ENCODE measurements around the gene BOD1. TPM values are rescaled to one million over a fixed set of nuclear protein-coding genes. Genes with fewer than 3 reads are reported as not detected.

Gene BOD1
- total RNA-seq, 4 donors from 2014 or later, result 101 to 157 (median 117) TPM

DNA sequence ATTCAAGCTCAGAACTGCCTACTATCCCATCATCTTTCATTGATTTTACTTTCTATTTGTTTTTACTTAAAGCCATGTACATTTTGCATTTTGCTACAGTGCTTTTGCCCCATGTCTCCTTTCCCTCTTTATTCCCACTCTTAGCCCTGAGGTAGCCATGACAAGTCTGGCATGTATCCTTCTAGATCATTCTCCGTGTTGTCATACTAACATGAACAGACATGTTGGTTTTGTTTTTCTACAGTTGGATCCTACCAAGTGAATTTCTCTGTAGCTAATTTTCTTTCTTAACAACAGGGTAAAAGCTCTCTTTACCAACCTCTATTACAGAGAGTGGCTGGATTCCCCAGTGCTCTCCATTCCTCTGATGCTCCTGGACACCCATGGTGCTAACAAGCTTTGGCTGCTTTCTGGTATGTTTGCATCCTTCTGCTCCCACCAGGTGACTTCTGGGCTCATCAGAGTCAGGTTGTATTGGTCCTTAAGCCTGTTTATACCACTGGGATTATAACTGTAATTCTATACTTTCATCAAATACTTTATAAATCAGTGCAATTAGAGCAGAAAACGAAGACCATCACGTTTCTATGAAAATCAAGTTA is 38.8 kb upstream of the BOD1 start:
- Histone ChIP-seq H3K4me1 (peaks cover 10 to 11% of the 10 kb centered on the region in 2 donors), H3K9me3 (no peaks in the 10 kb centered on the region), H3K27me3 (no peaks in the 10 kb centered on the region), H3K36me3 (no peaks in the 10 kb centered on the region), H3K4me3 (no peak overlapping the region), H3K27ac (no peak overlapping the region)
- DNase-seq, result no peak
- no peak for TF ChIP-seq POLR2A (IDR thresholded peaks at IDR 0.05)
- TF ChIP-seq, protein P1, sequence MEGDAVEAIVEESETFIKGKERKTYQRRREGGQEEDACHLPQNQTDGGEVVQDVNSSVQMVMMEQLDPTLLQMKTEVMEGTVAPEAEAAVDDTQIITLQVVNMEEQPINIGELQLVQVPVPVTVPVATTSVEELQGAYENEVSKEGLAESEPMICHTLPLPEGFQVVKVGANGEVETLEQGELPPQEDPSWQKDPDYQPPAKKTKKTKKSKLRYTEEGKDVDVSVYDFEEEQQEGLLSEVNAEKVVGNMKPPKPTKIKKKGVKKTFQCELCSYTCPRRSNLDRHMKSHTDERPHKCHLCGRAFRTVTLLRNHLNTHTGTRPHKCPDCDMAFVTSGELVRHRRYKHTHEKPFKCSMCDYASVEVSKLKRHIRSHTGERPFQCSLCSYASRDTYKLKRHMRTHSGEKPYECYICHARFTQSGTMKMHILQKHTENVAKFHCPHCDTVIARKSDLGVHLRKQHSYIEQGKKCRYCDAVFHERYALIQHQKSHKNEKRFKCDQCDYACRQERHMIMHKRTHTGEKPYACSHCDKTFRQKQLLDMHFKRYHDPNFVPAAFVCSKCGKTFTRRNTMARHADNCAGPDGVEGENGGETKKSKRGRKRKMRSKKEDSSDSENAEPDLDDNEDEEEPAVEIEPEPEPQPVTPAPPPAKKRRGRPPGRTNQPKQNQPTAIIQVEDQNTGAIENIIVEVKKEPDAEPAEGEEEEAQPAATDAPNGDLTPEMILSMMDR (IDR thresholded peaks at IDR 0.05 in 4 of 5, conservative IDR thresholded peaks at IDR 0.05 in 1 of 5), result no peak
- no peak for ATAC-seq
- in situ Hi-C loops (cut with MboI; ENCODE audit: low sequenced_read_pairs in 4 of 4), result no loop called here
- intact Hi-C loops (cut with DNase I; ENCODE audit: low total_unique reads), result no loop called here

DNA sequence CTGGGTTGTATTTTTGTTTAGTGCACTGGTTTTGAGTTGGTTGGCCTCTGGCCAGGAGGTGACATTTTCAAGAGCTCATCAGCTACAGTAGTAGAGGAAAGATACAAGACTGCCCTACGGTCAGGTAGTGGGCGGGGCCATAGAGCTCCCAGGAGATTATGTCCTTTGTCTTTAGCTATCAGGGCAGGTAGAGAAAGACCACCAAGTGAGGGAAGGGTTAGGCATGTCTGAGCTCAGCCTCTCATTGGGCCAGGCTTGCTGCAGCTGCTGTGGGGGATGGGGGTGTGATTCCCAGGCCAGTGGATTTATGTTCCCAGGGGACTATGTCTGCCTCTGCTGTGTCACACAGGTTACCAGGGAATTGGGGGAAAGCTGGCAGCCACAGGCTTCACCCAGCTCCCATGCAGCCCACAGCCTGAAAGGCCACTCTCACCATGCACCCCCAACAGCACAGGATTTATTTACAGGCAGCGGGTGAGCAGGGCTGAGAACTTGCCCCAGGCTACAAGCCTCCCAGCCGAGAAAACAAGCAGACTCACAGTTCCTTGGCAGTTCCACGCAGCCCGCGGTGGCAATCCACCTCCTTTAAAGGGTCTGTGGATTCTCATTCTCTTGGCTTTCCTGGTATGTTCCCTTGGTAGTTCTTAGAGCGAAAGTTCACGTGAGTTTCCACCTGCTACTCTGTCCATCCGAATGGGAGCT is 37.5 kb upstream of the BOD1 start:
- in situ Hi-C loops (cut with MboI; ENCODE audit: low sequenced_read_pairs in 4 of 4) (no loop called here), intact Hi-C loops (cut with DNase I; ENCODE audit: low total_unique reads) (no loop called here)
- Histone ChIP-seq H3K9me3 (no peaks in the 10 kb centered on the region), H3K36me3 (no peaks in the 10 kb centered on the region), H3K4me1 (peaks cover 10 to 11% of the 10 kb centered on the region in 2 donors), H3K27me3 (no peaks in the 10 kb centered on the region), H3K27ac (no peak overlapping the region), H3K4me3 (no peak overlapping the region)
- ATAC-seq (no peak), DNase-seq (no peak)
- TF ChIP-seq, protein P1 (IDR thresholded peaks at IDR 0.05 in 4 of 5, conservative IDR thresholded peaks at IDR 0.05 in 1 of 5), result no peak
- no peak for TF ChIP-seq POLR2A (IDR thresholded peaks at IDR 0.05)

GRCh38 chr5:173648308-173648866 is 31.9 kb upstream of the BOD1 start:
- Histone ChIP-seq H3K36me3 (no peaks in the 10 kb centered on the region), H3K4me1 (peaks cover 0 to 9% of the 10 kb centered on the region in 2 donors), H3K27me3 (no peaks in the 10 kb centered on the region), H3K9me3 (no peaks in the 10 kb centered on the region), H3K27ac (no peak overlapping the region), H3K4me3 (no peak overlapping the region)
- no peak for DNase-seq
- TF ChIP-seq, protein P1 (IDR thresholded peaks at IDR 0.05 in 4 of 5, conservative IDR thresholded peaks at IDR 0.05 in 1 of 5), result no peak
- no peak for TF ChIP-seq POLR2A (IDR thresholded peaks at IDR 0.05)
- ATAC-seq, result no peak
- intact Hi-C loops (cut with DNase I; ENCODE audit: low total_unique reads), result no loop called here
- in situ Hi-C loops (cut with MboI; ENCODE audit: low sequenced_read_pairs in 4 of 4), result no loop called here

DNA sequence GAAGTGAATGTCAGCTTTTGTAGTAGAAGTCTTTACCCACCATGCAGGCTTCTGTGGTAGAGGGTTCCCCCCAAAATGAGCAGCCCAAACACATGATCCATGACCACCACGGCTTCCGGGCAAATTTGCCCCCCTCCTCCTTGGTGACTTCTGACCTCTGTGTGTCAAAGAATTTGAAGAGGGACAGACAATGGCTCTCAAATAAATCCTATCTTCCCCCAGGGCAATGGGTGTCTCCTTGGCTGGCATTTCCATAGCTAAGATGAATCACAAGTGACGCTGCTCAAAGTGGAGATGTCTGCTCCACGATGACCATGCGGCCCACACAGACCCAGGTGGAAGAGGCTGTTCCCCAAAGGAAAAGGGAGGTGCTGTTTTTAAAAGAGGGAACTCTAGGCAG is 30.2 kb upstream of the BOD1 start:
- no peak for ATAC-seq
- Histone ChIP-seq H3K36me3 (no peaks in the 10 kb centered on the region), H3K27me3 (no peaks in the 10 kb centered on the region), H3K4me1 (peaks cover 0 to 9% of the 10 kb centered on the region in 2 donors), H3K4me3 (no peak overlapping the region), H3K27ac (no peak overlapping the region), H3K9me3 (no peaks in the 10 kb centered on the region)
- TF ChIP-seq POLR2A (IDR thresholded peaks at IDR 0.05), result no peak
- TF ChIP-seq, protein P1 (IDR thresholded peaks at IDR 0.05 in 4 of 5, conservative IDR thresholded peaks at IDR 0.05 in 1 of 5), result no peak
- in situ Hi-C loops (cut with MboI; ENCODE audit: low sequenced_read_pairs in 4 of 4), result no loop called here
- intact Hi-C loops (cut with DNase I; ENCODE audit: low total_unique reads), result no loop called here
- no peak for DNase-seq
